GM21576 (cell line): ENCODE results near the gene GUCY2D.
"Not testable (repeated sequence)": the region's sequence is repeated elsewhere in the genome, so short reads cannot be mapped to it uniquely, and the experiment has no call there.

Experiments used
- ATAC-seq: cut with Tn5 transposase; IDR thresholded peaks from one replicate; pipeline ENCODE4 v1.9.1; 2021; ENCODE audit warnings: mild to moderate bottlenecking, moderate library complexity; ENCODE audit not compliant: unreplicated experiment

Gene GUCY2D

GRCh38 chr17:8041249-8041928 lies 39.0 kb downstream of the GUCY2D start:
- ATAC-seq, result no peak

GRCh38 chr17:8041979-8042378 lies 39.6 kb downstream of the GUCY2D start:
- no peak for ATAC-seq

- no peak for ATAC-seq
Measured at GRCh38 chr17:8044819-8045810, 42.7 kb downstream of the GUCY2D start.

GRCh38 chr17:8046306-8046928 lies 44.0 kb downstream of the GUCY2D start:
- no peak for ATAC-seq

- no peak for ATAC-seq
Measured at GRCh38 chr17:8046929-8047768, 44.7 kb downstream of the GUCY2D start.

- ATAC-seq, result no peak
Measured at GRCh38 chr17:8047769-8048110, 45.3 kb downstream of the GUCY2D start.

GRCh38 chr17:8048236-8048635 lies 45.8 kb downstream of the GUCY2D start:
- ATAC-seq, result no peak

GRCh38 chr17:8048736-8049135 lies 46.3 kb downstream of the GUCY2D start:
- no peak for ATAC-seq

GRCh38 chr17:8051831-8052230 lies 49.4 kb downstream of the GUCY2D start:
- ATAC-seq, result no peak

GRCh38 chr17:8052256-8053252 lies 50.1 kb downstream of the GUCY2D start:
- ATAC-seq, result no peak

- no peak for ATAC-seq
Measured at GRCh38 chr17:8053600-8053999, 51.2 kb downstream of the GUCY2D start.

- no peak for ATAC-seq
Measured at GRCh38 chr17:8055851-8056231, 53.4 kb downstream of the GUCY2D start.

GRCh38 chr17:8056232-8056975 lies 54.0 kb downstream of the GUCY2D start:
- ATAC-seq, result no peak

- ATAC-seq, result no peak
Measured at GRCh38 chr17:8056976-8057625, 54.7 kb downstream of the GUCY2D start.

- ATAC-seq, result no peak
Measured at GRCh38 chr17:8057691-8058114, 55.3 kb downstream of the GUCY2D start.

- no peak for ATAC-seq
Measured at GRCh38 chr17:8059131-8059530, 56.7 kb downstream of the GUCY2D start.

GRCh38 chr17:8060274-8060673 lies 57.9 kb downstream of the GUCY2D start:
- no peak for ATAC-seq

- ATAC-seq, result not testable (repeated sequence)
Measured at GRCh38 chr17:8061851-8062250, 59.4 kb downstream of the GUCY2D start.
